Ovary (tissue), 9 donors: Measurements from ENCODE around the gene UEVLD. TPM values are rescaled to one million over a fixed set of nuclear protein-coding genes. Genes with fewer than 3 reads are reported as not detected.

ENCODE experiments used
- DNase-seq, 5 donors: peaks; one replicate each; pipeline ENCODE4 v3.0.0-alpha.2; 2019 to 2020
- H3K27ac ChIP-seq, 2 donors: fragments of 200-600 bp; one replicate each; pipeline versions ENCODE4 v1.5.1 to v1.8.0; 2019 to 2022
- H3K27me3 ChIP-seq: fragments of 200-600 bp; one replicate; pipeline ENCODE4 v1.8.0; 2022
- H3K36me3 ChIP-seq: fragments of 200-600 bp; sonication (generic); one replicate; pipeline ENCODE4 v1.5.1; 2019
- H3K4me1 ChIP-seq: one replicate; pipeline ENCODE4 v1.8.1; 2013; ENCODE audit warnings: mild to moderate bottlenecking, moderate library complexity; ENCODE audit not compliant: insufficient read depth
- H3K4me3 ChIP-seq: fragments of 200-600 bp; sonication (generic); one replicate; pipeline ENCODE4 v1.5.1; 2017
- H3K9me3 ChIP-seq, 2 donors: fragments of 200-600 bp in 1 of 2; sonication (generic) in 1 of 2; one replicate each; pipeline versions ENCODE4 v1.5.1 to v1.8.1; 2013 to 2019; ENCODE audit warnings: mild to moderate bottlenecking in 1 of 2, moderate library complexity in 1 of 2
- EP300 ChIP-seq: sonication (generic); formaldehyde crosslinking; IDR thresholded peaks from one replicate; pipeline ENCODE4 v1.6.1; 2017; ENCODE audit warnings: antibody characterized with exemption
- POLR2A ChIP-seq: fragments of 450-650 bp; IDR thresholded peaks from one replicate; pipeline ENCODE4 v1.6.1; 2017; ENCODE audit warnings: antibody characterized with exemption, mild to moderate bottlenecking, moderate library complexity
- WGBS, 3 donors: extraction: QIAGEN DNeasy Blood & Tissue Kit in 1 of 3; methylation state at CpG; one replicate each; pipeline versions ENCODE4 v1.1.5 to v1.1.7; 2013 to 2017; 5-methylcytosine and 5-hydroxymethylcytosine counted together
- intact Hi-C, 4 donors: fragments of 100-400 bp; cut with DNase I; formaldehyde crosslinking; loops; one replicate each; pipeline versions ENCODE4 v1.11.0 to v1.15.1; 2022 to 2023
- polyA plus RNA-seq, 2 donors: library from polyadenylated mRNA; stranded (reverse); fragments of 200-250 nt in 1 of 2; fragments of 350-450 nt in 1 of 2; fragmentation: Illumina TruSeq in 1 of 2; extraction: RNeasy Lipid Tissue Mini Kit (QIAGEN cat#74804) in 1 of 2; gene quantifications; one replicate each; pipeline ENCODE4 v1.2.3, GENCODE V29; 2013 to 2014
- total RNA-seq, 7 donors: library from RNA; depleted of rRNA in 2 of 7; stranded (reverse); fragments of >200 nt in 2 of 7; fragmentation: NEBNext Ultra II Directional in 3 of 7; extraction: Animal tissue kit (Norgen Biotek cat#: 25700) in 3 of 7; gene quantifications; one replicate each; pipeline versions ENCODE4 v1.1.0 to v1.2.4, GENCODE V29; 2016 to 2023
- TF ChIP-seq, protein P1 (sequence below), 3 donors: fragments of 450-650 bp in 2 of 3; fragments of 200-600 bp in 1 of 3; IDR thresholded peaks; one replicate each; pipeline versions ENCODE4 v1.5.1 to v1.8.0; 2016 to 2022; ENCODE audit warnings: antibody characterized with exemption in 3 of 3, mild to moderate bottlenecking in 1 of 3
- donor health status: DM: no; HTN: no; CAD: no; lungs with moderate emphysema.
- donor health status: DM: no; HTN: no; CAD: no.
- donor health status: Bipolar disorder and iron deficiency.
- donor health status: DM: yes; HTN: yes; CAD: no.
- donor health status: DM: no; HTN: no; CAD: no.
- donor health status: DM: yes; HTN: yes; CAD: no.

Gene UEVLD
- total and polyA plus RNA-seq, 9 donors = 7.0 to 22.9 (median 16.7) TPM

DNA sequence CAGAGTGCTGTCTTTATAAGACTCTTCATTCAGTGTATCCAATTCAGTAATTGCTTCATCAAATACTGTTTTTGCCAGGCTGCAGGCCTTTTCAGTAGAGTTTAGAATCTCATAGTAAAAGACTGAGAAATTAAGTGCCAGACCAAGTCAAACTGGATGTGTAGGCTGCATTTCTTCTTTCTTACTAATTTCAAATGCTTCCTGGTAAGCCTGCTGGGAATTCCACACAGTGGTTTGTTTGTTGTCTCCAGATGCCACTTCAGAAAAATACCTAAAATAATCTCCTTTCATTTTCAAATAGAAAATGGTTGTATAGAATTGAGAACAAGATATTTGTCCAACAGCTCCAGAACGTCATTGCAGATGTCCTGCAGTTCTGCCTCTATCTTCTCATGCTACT lies 98.2 kb downstream of the UEVLD start:
- intact Hi-C loops = no loop called here
- no peaks in the 10 kb centered on the region for H3K4me1 ChIP-seq
- WGBS, 3 donors = 65 to 82% (median 77%) methylated on average over 1 of the region's 1 CpG
- no peaks in the 10 kb centered on the region for H3K9me3 ChIP-seq
- no peak for DNase-seq
- TF ChIP-seq POLR2A (no peak), EP300 (no peak)
- TF ChIP-seq, protein P1, sequence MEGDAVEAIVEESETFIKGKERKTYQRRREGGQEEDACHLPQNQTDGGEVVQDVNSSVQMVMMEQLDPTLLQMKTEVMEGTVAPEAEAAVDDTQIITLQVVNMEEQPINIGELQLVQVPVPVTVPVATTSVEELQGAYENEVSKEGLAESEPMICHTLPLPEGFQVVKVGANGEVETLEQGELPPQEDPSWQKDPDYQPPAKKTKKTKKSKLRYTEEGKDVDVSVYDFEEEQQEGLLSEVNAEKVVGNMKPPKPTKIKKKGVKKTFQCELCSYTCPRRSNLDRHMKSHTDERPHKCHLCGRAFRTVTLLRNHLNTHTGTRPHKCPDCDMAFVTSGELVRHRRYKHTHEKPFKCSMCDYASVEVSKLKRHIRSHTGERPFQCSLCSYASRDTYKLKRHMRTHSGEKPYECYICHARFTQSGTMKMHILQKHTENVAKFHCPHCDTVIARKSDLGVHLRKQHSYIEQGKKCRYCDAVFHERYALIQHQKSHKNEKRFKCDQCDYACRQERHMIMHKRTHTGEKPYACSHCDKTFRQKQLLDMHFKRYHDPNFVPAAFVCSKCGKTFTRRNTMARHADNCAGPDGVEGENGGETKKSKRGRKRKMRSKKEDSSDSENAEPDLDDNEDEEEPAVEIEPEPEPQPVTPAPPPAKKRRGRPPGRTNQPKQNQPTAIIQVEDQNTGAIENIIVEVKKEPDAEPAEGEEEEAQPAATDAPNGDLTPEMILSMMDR (IDR thresholded peaks at IDR 0.05) = no peak
- no peaks in the 10 kb centered on the region for H3K27me3 ChIP-seq
- H3K27ac ChIP-seq = no peak overlapping the region
- H3K36me3 ChIP-seq = no peaks in the 10 kb centered on the region
- H3K4me3 ChIP-seq = no peak overlapping the region

GRCh38 chr11:18485913-18486528 lies 102.5 kb downstream of the UEVLD start:
- WGBS, 3 donors = 95 to 97% (median 95%) methylated on average over 8 of the region's 8 CpGs
- intact Hi-C loops = no loop called here
- TF ChIP-seq EP300 (no peak), POLR2A (no peak)
- TF ChIP-seq, protein P1 (IDR thresholded peaks at IDR 0.05) = no peak
- H3K4me1 ChIP-seq = no peaks in the 10 kb centered on the region
- H3K27me3 ChIP-seq = no peaks in the 10 kb centered on the region
- no peaks in the 10 kb centered on the region for H3K36me3 ChIP-seq
- no peak overlapping the region for H3K27ac ChIP-seq
- DNase-seq = no peak
- H3K9me3 ChIP-seq = no peaks in the 10 kb centered on the region
- no peak overlapping the region for H3K4me3 ChIP-seq

Other genes starting within 250 kb of the UEVLD start
- 100 to 1,000 TPM; 110 to 398 (median 199) TPM for gene LDHA, start 194.2 kb downstream of the UEVLD start, total RNA-seq
- gene LDHA, start 194.2 kb downstream of the UEVLD start, polyA plus RNA-seq = 100 to 1,000 TPM; 130 to 444 TPM
- gene LDHC, start 176.4 kb downstream of the UEVLD start, total RNA-seq = 1 to 10 TPM in 2 of 7 donors, not detected in 5; 1.1 TPM
- gene LDHC, start 176.4 kb downstream of the UEVLD start, polyA plus RNA-seq = under 1 TPM in 1 of 2 donors, not detected in 1; 0.96 TPM
- 1 to 10 TPM in 1 of 7 donors, under 1 TPM in 3, not detected in 3; 0.32 to 1.2 (median 0.55) TPM for gene LDHAL6A, start 132.9 kb downstream of the UEVLD start, total RNA-seq
- under 1 TPM in 1 of 2 donors, not detected in 1; 0.84 TPM for gene LDHAL6A, start 132.9 kb downstream of the UEVLD start, polyA plus RNA-seq
- 100 to 1,000 TPM in 1 of 7 donors, 10 to 100 TPM in 6; 36.2 to 105 (median 45.9) TPM for gene TSG101, start 61.8 kb downstream of the UEVLD start, total RNA-seq
- 100 to 1,000 TPM in 1 of 2 donors, 10 to 100 TPM in 1; 52.0 to 129 TPM for gene TSG101, start 61.8 kb downstream of the UEVLD start, polyA plus RNA-seq
- 1 to 10 TPM in 5 of 7 donors, not detected in 2; 2.7 to 4.6 (median 3.6) TPM for gene MISFA, start 11.1 kb upstream of the UEVLD start, total RNA-seq
- 1 to 10 TPM in 1 of 2 donors, under 1 TPM in 1; 0.79 to 2.5 TPM for gene MISFA, start 11.1 kb upstream of the UEVLD start, polyA plus RNA-seq
- 10 to 100 TPM; 14.0 to 24.9 (median 19.0) TPM for gene SPTY2D1, start 45.6 kb upstream of the UEVLD start, total RNA-seq
- gene SPTY2D1, start 45.6 kb upstream of the UEVLD start, polyA plus RNA-seq = 10 to 100 TPM in 1 of 2 donors, 1 to 10 TPM in 1; 8.2 to 25.2 TPM
- 10 to 100 TPM in 5 of 7 donors, 1 to 10 TPM in 2; 8.4 to 18.2 (median 14.9) TPM for gene TMEM86A, start 110.0 kb upstream of the UEVLD start, total RNA-seq
- gene TMEM86A, start 110.0 kb upstream of the UEVLD start, polyA plus RNA-seq = 10 to 100 TPM; 10.2 to 11.5 TPM
- 1 to 10 TPM in 5 of 7 donors, under 1 TPM in 1, not detected in 1; 0.11 to 1.5 (median 1.1) TPM for gene IGSF22, start 137.5 kb upstream of the UEVLD start, total RNA-seq
- gene IGSF22, start 137.5 kb upstream of the UEVLD start, polyA plus RNA-seq = under 1 TPM; 0.13 to 0.24 TPM
- gene PTPN5, start 203.1 kb upstream of the UEVLD start, total RNA-seq = 1 to 10 TPM in 3 of 7 donors, under 1 TPM in 4; 0.43 to 9.5 (median 0.68) TPM
- gene PTPN5, start 203.1 kb upstream of the UEVLD start, polyA plus RNA-seq = 1 to 10 TPM; 1.5 to 2.7 TPM